GM18499 (cell line): ENCODE measurements around the gene AGPAT4.
"Not testable (repeated sequence)": the region's sequence is repeated elsewhere in the genome, so short reads cannot be mapped to it uniquely, and the experiment has no call there.

Experiments
- ATAC-seq: cut with Tn5 transposase; IDR thresholded peaks from one replicate; pipeline ENCODE4 v1.9.1; 2021; ENCODE audit warnings: moderate number of reproducible peaks; ENCODE audit not compliant: insufficient read depth, unreplicated experiment

The AGPAT4 gene

GRCh38 chr6:161211380-161212035, 62.4 kb downstream of the AGPAT4 start:
- no peak for ATAC-seq

DNA sequence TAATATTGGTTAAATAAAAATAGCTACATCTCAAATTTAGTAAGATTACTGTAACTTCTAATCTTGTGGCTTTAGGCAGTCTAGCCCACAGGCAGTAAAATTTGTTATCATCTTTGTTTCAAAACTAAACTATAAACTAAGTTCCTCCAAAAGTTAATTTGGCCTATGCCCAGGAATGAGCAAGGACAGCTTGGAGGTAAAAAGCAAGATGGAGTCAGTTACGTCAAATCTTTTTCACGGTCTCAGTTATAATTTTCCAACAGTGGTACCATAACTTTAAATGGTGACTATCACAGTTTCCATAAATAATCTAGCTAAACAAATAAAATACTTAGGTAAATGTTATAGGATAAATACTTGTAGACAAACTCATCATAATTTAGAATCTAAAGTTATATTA, 63.0 kb downstream of the AGPAT4 start:
- no peak for ATAC-seq

- ATAC-seq: no peak
Measured at GRCh38 chr6:161207200-161207599, 66.7 kb downstream of the AGPAT4 start.

- no peak for ATAC-seq
Measured at GRCh38 chr6:161204866-161205557, 68.8 kb downstream of the AGPAT4 start.

GRCh38 chr6:161200610-161201370, 73.1 kb downstream of the AGPAT4 start:
- no peak for ATAC-seq

DNA sequence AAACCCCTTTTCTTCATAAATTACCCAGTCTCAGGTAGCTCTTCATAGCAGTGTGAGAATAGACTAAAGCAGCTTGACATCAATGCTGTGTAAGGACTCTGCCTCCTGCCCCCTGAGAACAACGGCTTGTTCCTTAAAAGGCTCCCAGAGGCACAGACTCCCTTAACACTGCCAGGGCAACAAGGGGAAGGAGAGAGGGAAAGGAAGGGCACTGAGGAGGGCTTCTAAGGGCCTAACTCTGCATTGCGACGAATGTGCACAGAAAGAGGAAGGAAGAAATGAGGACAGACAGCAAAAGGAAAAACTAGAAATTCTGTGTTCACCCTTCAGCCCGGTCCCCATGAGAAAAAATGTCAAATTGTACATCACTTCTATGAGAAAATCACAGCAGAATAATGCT, 74.0 kb downstream of the AGPAT4 start:
- no peak for ATAC-seq

- no peak for ATAC-seq
Measured at GRCh38 chr6:161198783-161199460, 74.9 kb downstream of the AGPAT4 start.

- ATAC-seq: no peak
Measured at GRCh38 chr6:161198176-161198575, 75.7 kb downstream of the AGPAT4 start.

DNA sequence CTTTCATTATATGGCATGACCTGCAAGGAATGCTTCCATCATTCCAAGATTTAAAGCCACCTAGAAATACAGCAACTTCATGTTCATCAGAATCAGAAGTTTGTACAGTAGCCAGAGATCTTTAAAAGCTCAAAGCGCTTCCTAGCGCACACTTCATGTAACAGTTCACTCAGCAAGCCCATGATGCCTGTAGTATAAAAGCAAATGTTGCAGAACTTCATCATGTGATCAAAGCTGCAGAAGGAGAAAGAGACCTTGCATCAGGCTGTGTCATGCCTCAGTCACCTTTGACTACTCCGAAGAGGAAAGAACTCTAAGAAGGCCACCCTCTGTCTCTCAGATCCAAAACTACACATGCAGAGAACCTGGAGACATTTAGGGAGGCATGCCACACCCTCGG, 78.5 kb downstream of the AGPAT4 start:
- ATAC-seq: no peak

DNA sequence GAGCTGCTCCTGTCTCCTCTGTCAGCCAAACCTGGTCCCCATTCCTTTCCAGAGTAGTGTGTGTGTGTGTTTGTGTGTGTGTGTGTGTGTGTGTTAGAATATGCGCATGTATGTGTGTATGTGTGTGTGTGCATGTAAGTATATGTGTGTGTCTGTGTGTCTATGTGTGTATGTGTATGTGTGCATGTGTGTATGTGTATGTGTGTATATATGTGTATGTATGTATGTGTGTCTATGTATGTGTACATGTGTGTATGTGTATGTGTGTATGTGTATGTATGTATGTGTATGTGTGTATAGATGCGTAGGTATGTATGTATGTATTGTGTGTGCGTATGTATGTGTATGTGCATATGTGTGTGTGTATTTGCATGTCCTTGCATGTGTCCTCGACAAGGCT, 79.5 kb downstream of the AGPAT4 start:
- no peak for ATAC-seq

DNA sequence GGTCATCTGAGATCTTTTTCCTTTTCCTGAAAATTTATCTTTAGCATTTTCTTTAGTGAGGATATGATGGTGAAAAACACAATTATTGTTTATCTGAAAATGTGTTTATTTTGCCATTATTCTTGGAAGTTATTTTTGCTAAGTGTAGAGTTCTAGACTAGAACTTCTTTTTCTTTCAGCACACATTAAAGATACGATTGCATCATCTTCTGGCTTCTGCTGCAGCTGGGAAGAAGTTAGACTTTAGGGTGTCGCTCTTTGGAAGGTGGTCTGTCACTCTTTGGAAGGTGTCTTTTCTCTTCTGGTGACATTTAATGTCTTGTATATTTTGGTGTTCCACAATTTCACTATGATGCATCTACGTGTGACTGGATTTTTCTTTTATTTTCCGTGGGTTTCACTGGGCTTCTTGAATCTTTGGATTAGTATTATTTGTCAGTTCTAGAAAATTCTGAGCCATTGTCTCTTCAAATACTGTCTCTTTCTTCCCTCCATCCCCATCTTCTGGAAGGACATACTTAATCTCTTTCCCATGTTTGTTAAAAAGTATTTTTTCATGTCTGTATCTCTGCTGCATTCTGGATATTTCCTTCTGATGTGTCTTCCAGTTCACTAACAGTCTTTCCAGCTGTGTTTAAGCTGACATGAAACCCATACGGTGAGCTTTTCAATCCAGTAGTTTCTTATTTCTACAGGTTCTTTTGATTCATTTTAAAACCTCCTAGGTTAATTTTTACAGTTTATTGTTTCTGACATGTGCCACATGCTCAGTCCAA, 81.0 kb downstream of the AGPAT4 start:
- ATAC-seq: no peak

GRCh38 chr6:161191671-161192070, 82.2 kb downstream of the AGPAT4 start:
- no peak for ATAC-seq

DNA sequence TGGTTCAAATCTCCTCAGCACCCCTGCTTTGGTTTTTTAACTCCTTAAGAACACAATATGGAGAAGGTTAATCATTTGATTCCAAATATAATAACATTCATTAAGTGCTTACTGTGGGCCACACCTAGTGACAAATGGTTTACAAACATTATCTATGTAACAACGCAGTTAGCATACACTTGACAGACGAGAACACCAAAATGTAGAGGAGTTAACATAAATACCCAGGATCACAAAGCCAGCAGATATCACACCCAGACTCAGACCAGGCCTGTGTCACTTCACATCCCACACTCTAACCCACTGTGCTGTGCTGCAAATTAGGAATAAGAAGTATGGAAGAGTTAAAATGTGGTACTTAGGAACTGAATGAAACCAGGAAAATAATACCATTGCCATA, 82.9 kb downstream of the AGPAT4 start:
- no peak for ATAC-seq

DNA sequence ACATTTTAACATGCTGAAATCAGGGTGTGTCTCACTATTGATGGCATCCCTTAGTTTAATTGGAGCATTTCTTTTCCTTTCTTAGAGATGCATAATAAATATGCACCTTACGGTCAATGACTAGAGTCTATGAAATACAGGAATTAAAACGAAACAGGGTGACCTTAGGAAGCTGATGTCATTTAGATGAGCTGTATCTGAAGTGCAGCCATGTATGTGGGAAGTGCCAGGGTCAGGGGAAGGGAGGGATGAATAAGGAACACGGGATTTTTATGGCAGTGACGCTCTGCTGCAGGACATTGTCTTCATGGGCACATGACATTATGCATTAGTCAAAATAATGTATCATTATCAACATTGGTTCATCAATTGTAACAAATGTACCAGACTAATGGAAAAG, 84.0 kb downstream of the AGPAT4 start:
- ATAC-seq: no peak

- ATAC-seq: no peak
Measured at GRCh38 chr6:161188547-161189465, 85.1 kb downstream of the AGPAT4 start.

DNA sequence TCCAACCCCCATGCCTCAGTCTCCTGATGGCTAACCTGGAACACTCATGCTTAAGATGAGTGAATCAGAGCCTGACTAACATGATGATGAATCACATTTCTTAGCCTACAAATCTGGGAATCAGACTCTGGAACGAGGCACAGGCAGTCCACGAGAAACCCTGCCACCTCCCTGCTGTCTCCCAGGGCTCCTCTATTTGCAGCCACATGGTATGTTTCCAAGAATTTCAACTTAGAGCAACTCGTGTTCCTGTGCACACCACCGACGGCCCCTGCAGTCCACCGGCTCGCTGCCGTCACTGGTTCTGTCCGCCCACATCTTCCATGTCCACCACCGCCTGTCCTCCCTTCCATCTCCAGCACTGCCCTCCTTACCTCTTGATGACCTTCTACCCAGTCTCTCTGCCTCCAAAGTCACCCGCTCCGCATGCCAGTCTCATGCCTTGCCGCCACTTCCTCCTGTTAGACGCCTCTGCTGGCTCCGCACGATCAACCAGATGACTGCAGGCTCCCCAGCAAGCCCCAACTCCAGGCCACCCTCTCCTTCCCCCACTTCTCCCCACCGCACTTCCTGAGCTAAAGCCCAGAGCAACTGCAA, 87.6 kb downstream of the AGPAT4 start:
- no peak for ATAC-seq

- ATAC-seq: no peak
Measured at GRCh38 chr6:161181121-161181520, 92.7 kb downstream of the AGPAT4 start.

DNA sequence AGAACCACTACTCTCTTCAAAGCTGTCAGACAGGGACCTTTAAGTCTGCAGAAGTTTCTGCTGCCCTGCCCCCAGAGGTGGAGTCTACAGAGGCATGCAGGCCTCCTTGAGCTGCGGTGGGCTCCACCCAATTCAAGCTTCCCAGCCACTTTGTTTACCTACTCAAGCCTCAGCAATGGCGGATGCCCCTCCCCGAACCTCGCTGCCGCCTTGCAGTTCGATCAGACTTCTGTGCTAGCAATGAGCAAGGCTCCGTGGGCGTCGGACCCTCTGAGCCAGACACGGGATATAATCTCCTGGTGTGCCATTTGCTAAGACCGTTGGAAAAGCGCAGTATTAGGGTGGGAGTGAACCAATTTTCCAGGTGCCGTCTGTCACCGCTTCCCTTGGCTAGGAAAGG, 95.7 kb downstream of the AGPAT4 start:
- ATAC-seq: not testable (repeated sequence)

DNA sequence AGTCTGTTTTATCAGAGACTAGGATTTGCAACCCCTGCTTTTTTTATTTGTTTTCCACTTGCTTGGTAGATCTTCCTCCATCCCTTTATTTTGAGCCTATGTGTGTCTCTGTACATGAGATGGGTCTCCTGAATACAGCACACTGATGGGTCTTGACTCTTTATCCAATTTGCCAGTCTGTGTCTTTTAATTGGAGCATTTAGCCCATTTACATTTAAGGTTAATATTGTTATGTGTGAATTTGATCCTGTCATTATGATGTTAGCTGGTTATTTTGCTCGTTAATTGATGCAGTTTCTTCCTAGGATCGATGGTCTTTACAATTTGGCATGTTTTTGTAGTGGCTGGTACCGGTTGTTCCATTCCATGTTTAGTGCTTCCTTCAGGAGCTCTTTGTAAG, 97.4 kb downstream of the AGPAT4 start:
- not testable (repeated sequence) for ATAC-seq
